ENCODE measurements around the gene PARD3B. TPM values are rescaled to one million over a fixed set of nuclear protein-coding genes. Genes with fewer than 3 reads are reported as not detected.

Gene PARD3B
- total RNA-seq, 1 donor from 2014 or later = 23.8 TPM

DNA sequence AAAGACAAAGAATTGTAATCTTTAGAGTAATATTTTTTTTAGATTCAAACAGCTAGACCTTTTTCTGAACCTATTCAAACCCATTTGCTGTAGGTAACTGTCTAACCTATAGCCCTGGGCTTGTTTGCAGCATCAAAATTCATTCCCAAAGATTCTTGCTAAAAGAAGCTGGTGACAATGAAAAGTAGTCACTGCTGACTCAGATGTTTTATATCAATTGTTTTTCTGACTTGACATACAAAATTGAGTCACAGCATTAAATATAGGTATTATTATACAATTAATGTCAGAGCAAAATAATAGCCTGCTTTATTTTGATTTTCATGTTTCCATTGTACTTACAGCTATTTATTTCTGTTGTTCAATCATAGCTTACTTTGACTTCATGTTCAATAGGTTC lies 816.7 kb downstream of the PARD3B start:
- intact Hi-C loops (cut with DNase I) = no loop called here
- ATAC-seq = no peak
- no peaks in the 10 kb centered on the region for H3K36me3 ChIP-seq
- TF ChIP-seq, protein P1, sequence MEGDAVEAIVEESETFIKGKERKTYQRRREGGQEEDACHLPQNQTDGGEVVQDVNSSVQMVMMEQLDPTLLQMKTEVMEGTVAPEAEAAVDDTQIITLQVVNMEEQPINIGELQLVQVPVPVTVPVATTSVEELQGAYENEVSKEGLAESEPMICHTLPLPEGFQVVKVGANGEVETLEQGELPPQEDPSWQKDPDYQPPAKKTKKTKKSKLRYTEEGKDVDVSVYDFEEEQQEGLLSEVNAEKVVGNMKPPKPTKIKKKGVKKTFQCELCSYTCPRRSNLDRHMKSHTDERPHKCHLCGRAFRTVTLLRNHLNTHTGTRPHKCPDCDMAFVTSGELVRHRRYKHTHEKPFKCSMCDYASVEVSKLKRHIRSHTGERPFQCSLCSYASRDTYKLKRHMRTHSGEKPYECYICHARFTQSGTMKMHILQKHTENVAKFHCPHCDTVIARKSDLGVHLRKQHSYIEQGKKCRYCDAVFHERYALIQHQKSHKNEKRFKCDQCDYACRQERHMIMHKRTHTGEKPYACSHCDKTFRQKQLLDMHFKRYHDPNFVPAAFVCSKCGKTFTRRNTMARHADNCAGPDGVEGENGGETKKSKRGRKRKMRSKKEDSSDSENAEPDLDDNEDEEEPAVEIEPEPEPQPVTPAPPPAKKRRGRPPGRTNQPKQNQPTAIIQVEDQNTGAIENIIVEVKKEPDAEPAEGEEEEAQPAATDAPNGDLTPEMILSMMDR (IDR thresholded peaks at IDR 0.05) = no peak
- no peaks in the 10 kb centered on the region for H3K27me3 ChIP-seq (ENCODE audit: low read depth)
- no peak overlapping the region for H3K27ac ChIP-seq
- no peaks in the 10 kb centered on the region for H3K4me1 ChIP-seq
- no peak for DNase-seq
- H3K4me3 ChIP-seq = no peak overlapping the region
- H3K9me3 ChIP-seq = no peaks in the 10 kb centered on the region

DNA sequence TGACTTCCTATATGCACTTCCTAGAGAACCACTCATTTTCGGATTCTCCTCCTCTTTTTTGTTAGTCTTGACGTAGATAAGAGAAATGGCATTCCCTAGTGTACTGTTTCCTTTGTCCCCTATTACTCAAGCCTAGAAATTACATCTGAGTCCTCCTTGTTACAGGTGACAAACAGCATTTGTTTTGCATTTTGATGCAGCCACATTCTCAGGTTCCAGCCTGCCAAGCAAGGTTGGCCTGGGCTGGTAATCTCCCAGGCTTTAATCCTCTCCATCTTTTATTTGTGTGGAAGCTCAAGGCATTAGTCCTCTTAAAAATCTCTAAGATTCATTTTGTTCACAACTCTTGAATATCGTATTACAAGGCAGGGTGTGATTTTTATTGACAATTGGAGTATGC lies 819.0 kb downstream of the PARD3B start:
- no peak for DNase-seq
- H3K27ac ChIP-seq = no peak overlapping the region

DNA sequence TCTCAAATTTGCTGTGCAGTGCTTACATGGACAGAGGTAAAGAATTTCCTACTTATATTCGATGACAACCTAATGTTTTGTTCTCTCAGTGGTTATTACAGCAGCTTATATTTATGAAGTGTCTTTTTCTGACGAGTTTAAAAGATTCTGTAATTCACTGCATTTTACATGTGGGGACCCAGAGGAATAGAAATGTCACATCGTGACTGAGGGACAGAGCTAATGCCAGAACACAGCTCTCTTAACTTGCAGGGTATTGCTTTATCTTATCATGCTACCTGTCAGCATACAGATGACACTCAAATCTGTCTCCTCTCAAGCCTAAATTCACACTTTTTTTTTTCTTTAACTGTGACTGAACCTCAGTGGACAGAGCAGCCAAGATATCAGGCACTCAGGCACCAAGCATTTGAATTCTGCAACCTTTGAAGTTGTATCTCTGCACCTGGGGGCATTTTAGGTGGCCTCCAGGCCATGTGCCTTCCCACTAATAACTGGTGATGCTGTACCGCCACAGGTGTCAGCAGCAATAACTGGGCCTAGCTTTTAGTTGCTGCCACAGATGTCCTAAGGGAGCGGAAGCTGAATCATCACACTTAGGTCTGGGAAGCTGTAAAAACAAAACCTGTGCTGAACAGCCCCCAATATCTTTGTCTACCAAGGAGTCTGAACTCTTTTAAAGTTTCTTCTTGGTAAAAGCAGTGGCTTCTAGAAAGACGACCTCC lies 821.2 kb downstream of the PARD3B start:
- no peaks in the 10 kb centered on the region for H3K9me3 ChIP-seq
- no peak overlapping the region for H3K27ac ChIP-seq
- no peak overlapping the region for H3K4me3 ChIP-seq
- H3K36me3 ChIP-seq = no peaks in the 10 kb centered on the region
- no peaks in the 10 kb centered on the region for H3K4me1 ChIP-seq
- intact Hi-C loops (cut with DNase I) = no loop called here
- ATAC-seq (no peak), DNase-seq (no peak)
- TF ChIP-seq, protein P1 (IDR thresholded peaks at IDR 0.05) = no peak
- no peaks in the 10 kb centered on the region for H3K27me3 ChIP-seq (ENCODE audit: low read depth)

More for the DNA sequence above, 819.0 kb downstream of the PARD3B start:
- intact Hi-C loops (cut with DNase I) = no loop called here
- TF ChIP-seq, protein P1 (IDR thresholded peaks at IDR 0.05) = no peak
- no peak for ATAC-seq
- Histone ChIP-seq H3K4me1 (no peaks in the 10 kb centered on the region), H3K4me3 (no peak overlapping the region), H3K27me3 (ENCODE audit: low read depth) (no peaks in the 10 kb centered on the region), H3K9me3 (no peaks in the 10 kb centered on the region), H3K36me3 (no peaks in the 10 kb centered on the region)

DNA sequence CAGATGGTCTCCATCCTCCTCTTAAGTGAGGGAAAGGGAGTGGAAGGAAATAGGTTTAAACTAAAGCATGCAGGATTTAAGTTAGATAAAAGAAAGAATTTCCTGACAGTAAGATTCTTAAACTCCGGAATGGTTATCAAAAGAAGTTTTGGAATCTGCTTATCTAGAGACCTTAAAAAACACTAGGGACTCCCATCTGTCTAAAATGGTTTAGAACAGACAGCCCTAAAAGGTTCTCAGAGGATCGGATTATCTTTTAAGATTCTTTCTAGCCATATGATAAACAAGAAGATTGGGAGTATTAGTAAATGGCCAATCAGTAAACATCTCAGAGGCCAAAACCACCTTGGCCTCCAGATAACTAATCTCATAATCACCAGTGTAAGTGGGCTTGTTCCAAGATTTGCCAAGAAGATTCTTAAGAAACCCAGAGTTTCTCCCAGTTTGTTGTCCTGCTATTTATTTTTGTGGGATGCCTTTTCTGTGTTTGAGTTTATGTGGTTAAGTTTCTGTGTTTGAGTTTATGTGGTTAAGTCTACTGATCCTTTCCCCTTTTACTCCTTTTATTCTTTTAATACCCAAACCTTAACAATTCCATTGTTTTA lies 822.2 kb downstream of the PARD3B start:
- Histone ChIP-seq H3K27ac (no peak overlapping the region), H3K4me1 (no peaks in the 10 kb centered on the region), H3K9me3 (no peaks in the 10 kb centered on the region), H3K27me3 (ENCODE audit: low read depth) (no peaks in the 10 kb centered on the region), H3K4me3 (no peak overlapping the region), H3K36me3 (no peaks in the 10 kb centered on the region)
- DNase-seq (no peak), ATAC-seq (no peak)
- intact Hi-C loops (cut with DNase I) = no loop called here
- TF ChIP-seq, protein P1 (IDR thresholded peaks at IDR 0.05) = no peak

DNA sequence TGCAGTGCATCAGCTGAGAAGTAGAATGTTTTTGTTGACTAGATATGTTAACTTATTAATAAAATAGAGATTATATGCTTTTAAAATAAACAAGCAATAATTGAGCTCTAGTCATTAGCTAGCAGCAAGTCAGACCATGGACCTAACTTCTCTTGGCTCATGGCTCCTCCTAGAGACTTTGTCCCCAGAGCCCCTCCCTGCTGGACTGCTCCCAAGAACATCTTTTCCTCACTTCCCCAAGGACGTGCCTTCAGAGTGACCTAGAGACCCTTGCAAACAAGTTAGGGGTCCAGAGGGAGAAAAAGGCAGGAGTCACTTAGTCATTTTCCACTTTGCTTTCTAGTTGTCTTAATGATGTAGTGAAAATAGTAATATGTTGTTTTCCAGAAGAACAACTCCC lies 824.5 kb downstream of the PARD3B start:
- TF ChIP-seq, protein P1 (IDR thresholded peaks at IDR 0.05) = no peak
- no peaks in the 10 kb centered on the region for H3K36me3 ChIP-seq

More for the DNA sequence above, 824.5 kb downstream of the PARD3B start:
- DNase-seq = no peak
- intact Hi-C loops (cut with DNase I) = no loop called here
- no peak overlapping the region for H3K4me3 ChIP-seq
- no peaks in the 10 kb centered on the region for H3K4me1 ChIP-seq
- no peak overlapping the region for H3K27ac ChIP-seq
- ATAC-seq = no peak
- H3K9me3 ChIP-seq = no peaks in the 10 kb centered on the region
- H3K27me3 ChIP-seq (ENCODE audit: low read depth) = no peaks in the 10 kb centered on the region

All from lower lobe of right lung (tissue), 2 donors.